ENCODE measurements around the gene WNT7A.
A peak's percentile ranks its signal among the peaks of the same experiment; 100 is the strongest.

WNT7A gene

DNA sequence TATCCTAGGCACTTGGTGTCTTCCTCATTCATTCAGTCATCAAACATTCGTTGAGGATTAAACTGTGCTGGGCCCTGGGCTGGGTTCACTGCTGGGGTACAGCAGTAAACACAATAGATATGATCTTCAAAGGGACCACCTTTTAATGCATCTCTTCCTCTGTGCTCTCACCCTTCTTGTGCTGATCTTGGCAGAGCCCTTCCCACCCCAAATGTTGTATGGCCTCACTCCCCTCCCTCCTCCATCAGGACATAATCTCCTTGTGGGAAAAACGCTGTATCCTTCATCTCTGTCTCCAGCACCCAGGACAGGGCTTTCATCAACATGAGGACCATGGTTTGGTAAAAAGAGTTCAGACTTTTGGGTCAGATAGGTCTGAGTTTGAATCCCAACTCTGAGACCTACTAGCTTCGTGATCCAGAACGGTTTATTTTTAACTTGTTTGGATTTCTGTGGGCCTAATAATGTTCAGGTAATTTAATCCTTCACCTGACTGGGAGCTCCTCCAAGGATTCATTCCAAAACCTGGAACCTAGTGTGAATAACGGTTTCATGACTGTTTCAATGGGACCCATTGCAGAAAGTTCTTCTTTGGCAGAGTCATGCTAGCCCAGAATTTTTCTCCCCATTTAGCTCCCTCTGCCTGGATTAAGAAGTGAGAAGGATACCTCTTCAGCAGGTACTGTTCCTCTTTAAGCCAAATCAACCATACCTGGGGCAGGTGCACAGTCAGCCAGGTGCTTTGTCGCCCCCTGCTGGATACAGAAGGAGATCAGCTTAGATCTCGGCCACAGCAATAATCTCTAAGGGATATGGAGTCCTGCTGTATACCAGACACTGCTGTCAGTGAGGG is 5.2 kb upstream of the WNT7A start:
- peak; percentile 75 for DNase-seq

DNA sequence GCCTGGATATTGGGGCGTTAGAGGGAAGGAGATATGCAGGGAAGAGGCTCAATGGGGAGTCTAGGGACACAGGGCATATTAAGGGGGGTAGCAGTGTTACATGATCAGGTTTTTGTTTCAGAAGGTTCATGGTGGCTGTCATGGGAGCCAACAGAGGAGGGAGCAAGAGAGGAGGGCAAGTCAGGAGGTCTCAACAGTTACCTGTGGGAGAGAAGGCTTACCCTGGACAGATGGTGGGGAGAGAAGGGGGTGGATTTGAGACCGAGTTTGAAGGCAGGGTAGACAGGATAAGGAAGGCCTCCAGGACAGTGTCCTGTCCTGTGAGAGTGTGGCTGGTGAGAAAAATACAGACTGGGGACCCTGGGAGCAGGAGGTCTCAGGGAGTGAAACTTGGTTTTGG is 3.8 kb upstream of the WNT7A start:
- DNase-seq = no peak

DNA sequence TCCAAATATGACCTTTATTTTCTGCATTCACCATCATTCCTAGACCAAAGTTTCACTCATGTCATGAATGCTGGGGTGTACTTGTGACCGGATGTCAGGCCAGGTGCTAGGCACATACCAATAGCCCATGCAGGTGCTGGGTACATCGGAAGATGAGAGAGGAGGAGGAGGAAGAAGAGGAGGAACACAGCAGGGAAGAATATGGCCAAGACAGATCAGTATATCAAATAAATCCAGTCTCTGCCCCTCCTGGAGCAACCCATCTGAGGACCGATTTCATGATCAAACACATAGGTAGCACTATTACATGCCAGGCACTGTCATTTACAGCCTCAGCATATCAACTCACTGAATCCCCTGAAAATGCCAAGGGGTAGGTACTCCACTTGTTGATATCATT is 3.0 kb upstream of the WNT7A start:
- DNase-seq = no peak

DNA sequence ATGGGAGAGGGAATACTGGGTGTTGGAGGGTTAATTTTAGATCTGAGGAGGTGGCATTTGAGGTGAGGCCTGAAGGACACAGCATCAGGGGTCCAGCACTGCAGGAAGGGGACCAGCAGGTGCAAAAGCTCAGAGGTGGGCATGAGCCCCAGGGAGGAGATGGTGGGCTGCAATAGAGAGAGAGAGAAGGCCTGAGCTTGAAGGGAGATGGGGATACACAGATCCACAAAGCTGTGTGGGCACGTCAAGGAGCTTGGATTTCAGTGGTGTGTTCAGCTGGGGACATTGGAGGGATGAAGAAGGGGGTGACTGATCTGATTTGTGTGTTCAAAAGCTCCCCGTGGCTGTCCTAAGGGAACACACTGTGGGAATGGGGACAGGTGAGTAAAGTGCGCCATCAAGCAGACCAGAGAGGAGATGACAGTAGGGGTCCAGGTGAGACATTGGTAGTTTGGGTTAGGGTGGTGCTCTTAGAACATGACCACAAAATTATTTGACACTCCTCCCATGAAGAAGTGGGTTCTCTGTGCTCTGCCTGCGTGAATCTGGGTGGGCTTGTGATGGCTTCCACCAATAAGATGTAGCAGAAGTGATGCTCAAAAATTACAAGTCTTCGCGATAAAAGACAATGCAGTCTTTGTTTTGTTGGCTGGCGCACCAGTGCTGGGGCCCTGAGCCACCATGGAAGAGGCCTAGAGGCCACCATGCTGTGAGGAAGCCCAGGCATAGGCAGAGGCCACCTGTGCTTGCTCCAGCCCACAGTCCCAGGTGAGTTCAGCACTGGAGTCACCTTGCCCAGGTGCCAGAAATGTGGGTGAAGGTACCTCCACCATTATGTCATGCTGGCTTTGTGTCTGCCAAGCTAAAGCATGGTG is 1.9 kb upstream of the WNT7A start:
- no peak for DNase-seq

DNA sequence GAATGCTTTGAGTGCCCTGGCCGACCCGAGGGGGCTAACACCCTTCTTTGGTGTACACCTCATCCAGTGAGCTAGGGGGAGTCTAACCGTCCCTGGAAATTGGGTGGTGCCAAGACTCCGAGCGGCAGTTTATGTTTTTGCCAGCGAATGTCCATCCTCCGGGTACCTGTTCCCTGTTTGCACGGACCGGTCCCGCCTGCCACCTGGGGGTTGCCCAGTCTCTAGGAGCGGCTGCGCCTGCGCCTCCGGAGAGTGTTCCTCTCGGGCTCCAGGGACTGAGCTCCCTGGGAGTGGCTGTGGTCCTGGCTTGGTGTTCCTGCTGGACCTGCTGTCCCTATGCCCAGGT is 913 bp upstream of the WNT7A start:
- no peak for DNase-seq

DNA sequence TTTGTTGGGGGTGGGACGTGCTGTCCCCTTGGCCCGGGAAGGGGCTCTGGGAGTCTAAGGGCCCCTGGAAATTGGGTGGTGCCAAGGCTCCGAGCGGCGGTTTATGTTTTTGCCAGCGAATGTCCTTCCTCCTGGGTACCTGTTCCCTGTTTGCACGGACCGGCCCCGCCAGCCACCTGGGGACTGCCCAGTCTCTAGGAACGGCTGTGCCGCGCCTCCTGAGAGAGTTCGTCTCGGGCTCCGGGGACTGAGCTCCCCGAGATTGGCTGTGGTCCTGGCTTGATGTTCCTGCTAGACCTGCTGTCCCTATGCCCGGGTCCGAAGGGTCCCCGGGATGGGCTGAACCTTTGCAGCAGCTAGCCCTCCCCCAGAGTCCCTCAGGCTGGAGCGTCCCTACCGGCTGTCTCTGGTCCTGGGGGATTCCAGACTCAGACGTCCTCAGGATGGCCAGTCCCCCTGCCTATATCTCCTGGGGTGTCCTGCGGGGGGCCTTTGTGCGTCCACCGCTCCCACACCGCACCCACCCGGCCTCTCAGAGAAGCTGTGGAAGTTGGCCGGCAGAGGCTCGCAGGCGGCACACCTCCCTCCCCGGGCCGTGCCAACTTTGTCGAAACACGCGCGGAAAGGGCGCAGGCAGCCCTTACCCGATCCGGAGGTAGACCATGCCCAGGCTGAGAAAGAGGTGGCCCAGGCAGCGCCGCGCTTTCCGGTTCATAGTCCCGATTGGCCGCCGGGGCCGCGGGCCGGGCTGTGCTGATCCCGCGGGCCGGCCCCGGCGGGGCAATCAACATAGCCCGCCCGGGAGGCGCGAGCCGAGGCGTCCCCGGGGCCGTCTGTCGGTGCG is 547 bp downstream of the WNT7A start:
- peak; percentile 23 for DNase-seq

DNA sequence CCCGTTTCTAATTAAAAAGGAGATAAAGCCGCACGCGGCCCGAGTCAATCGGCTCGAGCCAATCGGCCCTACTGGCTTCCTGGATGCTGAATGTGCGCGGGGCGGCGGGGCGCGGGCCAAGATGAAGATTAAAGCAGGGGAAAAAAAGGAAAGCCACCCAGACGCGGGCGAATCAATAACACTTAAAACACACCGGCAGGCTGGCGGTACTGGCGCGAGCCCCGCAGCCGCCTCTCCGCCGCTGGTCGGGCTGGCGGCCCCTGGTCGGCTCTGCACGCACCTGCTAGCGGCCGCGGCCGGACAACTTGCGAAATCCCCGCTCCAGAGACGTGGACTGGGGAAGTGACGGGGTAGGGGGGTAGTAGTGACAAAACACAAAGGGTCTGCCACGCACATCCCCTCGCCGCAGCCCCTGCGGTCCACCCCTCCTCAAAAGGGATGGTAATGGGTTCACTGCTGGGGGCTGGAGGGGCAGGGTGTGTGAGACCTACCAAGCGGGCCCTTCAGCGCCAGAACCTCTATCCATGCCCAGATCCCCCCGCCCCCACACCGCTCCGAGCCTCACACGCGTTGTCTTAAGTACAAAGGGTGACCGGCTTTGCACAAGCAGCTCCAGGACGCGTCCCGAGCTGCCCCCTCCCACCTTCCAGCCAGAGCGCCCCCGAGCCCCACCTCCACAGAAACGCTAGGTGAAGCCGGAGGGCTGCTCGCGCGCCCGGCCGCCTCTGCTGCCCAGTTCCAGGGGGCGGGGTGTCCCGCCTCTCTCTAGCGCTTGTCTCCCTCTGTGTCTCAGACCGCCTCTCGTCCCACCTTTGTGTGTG is 1.4 kb downstream of the WNT7A start:
- DNase-seq = no peak

DNA sequence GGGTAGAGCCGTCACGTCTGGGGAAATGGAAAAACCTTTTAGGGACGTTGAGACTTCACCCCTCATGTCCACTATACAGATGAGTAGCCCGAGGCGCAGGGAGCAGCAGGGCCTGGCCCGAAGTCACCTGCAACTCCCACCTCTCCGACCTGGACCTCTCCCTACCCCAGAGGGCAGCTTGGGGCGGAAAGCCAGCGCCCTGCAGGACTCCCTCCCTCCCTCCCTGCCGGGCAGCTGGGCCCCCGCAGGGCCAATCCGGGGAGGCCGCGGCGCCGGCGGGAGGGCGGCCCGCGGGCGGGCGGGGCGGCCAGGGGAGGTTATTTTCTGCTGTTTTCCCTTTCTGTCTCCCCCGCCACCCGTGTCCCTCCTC is 2.0 kb downstream of the WNT7A start:
- DNase-seq = no peak

DNA sequence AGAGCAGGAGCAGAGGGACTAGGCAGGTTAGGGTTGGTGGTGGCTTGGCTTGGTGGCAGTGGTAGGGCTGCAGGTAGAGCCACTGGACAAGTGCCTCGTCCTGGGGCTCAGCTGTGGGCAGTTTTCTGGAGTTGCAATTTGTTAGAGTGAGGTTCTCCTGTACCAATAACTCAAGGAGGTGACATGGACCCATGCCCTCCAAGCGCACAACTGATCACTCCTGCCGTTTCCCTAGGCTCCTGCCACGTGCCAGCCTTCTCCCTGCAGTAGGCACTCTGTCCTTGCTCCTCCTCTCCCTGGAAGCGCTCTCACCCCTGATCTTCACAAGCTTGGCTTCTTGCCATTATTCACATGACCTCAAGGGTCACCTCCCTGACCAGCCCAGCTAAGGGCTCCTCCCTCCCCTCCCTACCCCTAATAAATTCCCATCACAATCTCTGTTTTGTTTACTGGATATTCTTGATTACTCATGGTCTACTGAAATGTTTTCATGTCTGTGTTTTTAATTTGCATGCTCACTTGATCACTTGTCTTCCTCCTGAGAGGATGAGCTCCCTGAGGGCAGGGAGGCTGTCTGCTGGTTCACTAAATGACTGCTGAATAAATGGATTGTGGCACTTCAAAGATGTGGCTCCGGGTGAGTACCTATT is 3.3 kb downstream of the WNT7A start:
- no peak for DNase-seq

DNA sequence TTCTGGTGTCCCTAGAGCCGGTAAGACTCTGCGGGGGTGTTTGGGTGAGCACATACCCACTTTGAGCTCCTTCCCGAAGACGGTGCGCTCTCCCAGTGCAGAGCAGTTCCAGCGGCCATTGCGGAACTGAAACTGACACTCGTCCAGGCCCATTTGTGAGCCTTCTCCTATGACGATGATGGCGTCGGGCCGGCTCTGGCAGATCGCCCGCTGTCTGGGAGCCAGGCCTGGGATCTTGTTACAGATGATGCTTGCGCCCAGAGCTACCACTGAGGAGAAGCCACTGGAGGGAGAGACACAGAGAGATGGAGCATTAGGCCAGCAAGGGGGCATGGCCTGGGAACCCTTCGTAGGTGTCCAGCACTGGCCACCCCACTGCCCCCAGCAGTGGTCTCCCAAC is 5.0 kb downstream of the WNT7A start:
- DNase-seq = no peak

DNA sequence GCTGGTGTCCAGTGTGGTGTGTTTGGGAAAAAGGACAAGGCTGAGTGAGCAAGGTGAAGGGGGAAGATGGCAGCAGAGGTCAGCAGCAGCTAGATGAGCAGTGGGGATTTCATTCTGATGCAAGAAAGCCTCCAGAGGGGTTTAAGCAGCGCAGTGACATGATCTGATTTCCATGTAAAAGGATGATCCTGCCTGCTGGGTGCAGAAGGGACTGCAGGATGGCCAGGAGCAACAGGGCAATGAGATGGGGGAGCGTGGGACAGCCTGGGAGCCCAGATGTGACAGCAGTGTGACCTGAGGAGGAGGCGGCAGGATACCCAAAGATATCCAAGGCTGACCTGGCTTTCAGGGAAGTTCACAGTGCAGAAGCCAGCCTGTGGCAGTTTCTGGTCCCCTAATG is 6.1 kb downstream of the WNT7A start:
- no peak for DNase-seq

DNA sequence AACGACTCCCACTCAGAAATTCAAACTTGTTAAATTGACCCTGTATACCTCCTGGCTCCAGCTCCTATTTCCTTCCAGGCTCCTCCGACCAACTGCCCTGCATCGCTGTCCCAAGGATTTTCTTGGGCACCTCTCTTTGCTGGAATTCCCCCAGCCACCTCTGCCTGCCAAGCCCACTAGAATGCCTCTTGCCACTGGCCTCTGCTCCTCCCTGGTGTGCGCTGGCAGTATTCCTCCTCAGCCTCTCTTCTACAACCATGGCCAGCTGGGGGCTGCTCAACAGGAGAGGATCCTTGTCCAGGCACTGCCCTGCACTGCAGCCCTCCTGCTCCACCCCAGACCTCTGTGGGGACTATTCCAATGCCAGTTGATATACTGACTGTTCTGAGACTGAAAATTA is 7.4 kb downstream of the WNT7A start:
- DNase-seq = no peak

DNA sequence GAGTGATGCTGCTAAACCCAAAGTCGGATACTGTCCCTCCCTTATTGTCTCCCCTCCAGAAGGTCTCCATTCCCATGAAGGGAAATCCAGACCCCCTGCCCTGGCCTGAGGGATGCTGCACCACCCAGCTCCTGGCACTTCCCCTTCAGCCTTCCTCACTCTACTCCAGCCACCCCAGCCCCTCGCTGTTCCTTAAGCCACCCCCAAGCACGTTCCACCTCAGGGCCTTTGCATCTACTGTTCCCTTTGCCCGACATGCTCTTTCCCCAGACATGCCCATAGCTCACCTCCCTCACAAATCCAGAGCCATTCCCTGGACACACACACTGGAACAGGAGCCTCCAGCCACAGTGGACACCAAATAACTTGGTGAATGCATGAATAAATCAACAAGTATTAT is 8.1 kb downstream of the WNT7A start:
- no peak for DNase-seq

DNA sequence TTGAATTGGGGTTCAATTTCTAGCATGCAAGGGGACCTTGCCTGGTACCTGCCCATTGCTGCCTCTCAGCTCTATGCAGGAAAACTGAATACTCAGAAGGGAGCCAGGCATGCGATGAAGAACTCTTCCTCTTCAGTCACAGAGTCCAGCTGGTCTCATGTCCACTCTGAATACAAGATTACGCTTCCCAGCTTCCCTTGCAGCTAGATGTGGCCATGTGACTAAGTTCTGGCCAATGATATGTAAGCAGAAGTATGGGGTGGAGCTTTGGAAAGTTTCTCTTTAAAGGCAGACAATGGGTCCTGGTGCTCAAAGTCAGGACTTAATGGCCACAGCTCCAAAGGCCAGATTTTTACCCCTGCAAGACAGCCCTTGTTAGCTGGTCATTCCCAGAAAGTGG is 9.0 kb downstream of the WNT7A start:
- no peak for DNase-seq

DNA sequence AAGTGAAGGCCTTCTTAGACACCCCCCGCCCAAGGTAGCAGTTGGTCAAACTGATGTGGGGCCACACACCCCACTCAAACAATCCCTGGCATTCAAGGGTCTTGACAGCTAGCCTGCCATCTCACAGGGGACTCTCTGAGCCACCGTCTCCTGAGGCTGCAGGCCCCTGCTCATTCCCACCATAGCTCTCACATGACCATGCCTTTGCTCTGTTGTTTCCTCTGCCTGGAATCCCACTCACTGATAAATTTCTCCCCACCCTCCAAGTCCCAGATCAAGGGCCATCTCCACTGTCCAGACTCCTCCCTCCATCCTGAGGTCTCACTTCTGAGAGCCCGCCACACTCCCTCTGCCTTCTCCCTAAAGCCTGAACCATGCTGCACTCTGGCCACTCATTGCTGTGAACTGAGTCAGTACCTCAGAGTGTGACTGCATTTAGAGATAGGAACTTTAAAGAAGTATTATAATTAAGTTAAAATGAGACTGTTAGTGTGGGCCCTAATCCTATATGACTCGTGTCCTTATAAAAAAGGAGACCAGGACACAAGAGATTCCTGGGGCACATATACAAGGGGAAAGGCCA is 10.0 kb downstream of the WNT7A start:
- no peak for DNase-seq

DNA sequence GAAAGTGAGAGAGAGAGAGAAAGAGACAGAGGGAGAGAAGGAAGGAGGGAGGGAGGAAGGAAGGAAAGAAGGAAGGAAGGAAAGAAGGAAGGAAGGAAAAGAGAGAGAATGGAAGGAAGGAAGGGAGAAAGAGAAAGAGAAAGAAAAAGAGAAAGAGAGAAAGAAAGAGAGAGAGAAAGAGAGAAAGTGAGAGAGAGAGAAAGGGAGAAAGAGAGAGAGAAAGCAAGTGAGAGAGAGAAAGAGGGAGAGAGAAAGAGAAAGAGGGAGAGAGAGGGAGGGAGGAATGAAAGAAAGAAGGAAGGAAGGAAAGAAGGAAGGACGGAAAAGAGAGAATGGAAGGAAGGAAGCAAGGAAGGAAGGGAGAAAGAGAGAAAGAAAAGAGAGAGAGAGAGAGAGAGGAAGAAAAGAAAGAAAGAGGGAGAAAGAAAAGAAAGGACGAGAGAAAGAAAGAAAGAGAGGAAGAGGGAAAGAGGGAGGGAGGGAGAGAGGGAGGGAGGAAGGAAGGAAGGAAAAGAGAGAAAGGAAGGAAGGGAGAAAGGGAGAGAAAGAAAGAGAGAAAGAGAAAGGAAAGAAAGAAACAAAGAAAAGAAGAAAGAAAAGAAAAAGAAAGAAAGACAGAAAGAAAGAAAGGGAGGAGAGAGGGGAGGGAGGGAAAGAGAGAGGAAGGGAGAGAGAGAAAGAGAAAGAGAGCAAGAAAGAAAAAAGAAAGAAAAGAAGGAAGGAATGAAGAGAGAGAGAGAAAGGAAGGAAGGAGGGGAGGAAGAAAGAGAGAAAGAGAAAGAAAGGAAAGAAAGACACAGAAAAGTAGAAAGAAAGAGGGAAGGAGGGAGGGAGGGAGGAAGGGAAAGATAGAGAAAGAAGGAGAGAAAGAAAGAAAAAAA is 10.8 kb downstream of the WNT7A start:
- no peak for DNase-seq

DNA sequence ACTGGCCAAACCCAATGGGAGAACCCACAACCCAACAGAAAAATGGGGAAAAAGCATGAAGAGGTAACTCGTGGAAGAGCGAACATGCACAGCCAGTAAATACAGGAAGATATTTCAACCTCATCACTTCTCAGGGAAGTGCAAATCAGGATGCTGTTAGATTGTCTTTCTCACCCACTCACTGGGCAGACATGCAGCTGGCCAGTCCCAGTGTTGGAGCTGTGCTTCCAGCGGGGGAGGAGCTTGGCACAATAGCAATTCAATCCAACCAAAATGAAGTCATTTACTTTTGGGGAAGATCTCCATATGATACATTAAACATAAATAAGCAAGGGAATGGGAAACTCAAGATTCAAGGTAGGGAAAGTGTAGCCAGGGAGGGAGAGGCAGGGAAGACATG is 12.1 kb downstream of the WNT7A start:
- DNase-seq = no peak

DNA sequence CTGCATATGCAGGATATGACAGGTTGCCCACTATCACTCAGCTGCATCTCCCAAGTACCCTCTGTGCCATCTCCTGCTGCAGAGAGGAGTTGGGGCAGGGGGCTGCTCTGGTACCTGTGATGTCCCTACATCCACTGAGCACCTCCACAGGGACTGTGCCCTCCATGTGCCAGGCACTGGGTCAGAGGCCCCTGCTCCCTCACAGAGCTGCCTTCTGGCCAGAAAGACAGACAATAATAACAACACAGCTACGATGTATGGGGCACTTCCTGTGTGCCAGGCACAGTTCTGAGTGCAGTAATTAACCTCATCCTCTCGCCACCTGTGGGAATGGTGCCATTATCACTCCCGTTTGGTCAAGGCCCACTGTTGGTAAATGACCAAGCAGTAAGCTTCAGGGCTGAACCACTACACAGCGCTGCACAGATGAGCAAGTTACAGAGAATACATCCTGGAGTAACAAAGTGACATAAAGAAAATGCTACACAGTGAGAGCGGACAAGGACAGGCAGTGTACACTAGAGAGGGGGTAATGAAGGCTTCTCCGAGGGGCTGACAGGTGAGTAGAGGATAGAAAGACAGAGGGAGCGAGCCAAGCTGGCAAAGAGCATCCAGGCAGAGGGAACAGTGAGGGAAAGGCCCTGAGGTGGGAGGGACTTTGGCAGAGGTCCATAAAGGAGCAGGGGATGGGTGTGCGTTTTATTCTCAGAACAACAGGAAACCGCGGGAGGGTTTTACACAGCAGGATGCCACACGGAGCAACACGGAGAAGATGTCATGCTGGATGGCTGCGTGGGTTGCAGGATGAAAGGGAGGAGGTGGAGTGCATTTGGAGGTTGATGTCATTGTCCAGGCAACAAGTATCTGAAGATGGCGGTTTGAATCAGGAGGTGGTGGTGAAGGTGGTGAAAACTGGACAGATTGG is 13.6 kb downstream of the WNT7A start:
- peak; percentile 51 for DNase-seq

DNA sequence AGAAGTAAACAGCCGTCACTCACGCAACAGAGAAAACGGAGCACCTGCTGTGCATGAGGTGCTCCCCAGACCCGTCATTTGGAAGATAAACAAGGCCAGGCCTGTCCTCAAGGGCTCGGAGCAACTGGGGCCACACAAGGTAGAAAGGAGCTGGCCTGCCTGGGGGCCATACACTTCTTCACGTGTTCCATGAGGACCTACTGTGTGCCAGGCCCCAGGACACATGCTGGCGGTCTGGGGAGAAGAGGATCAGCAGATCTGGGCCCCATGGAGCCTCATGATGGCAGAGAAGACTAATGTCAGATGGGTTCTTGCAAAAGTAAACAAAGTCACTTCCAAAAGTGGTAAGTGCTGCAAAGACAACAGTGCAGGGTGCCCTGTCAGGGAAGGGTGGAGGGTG is 14.3 kb downstream of the WNT7A start:
- DNase-seq = no peak

All from effector CD4-positive, alpha-beta T cell (primary cell).